Suppressor macrophage (primary cell): Measurements from ENCODE around the gene DCHS1.

ENCODE experiments used
- DNase-seq, 4 experiments: peaks; one replicate each; pipeline ENCODE4 v3.0.0-alpha.2; 2020 to 2022

The DCHS1 gene

GRCh38 chr11:6625832-6626420 is 29.7 kb downstream of the DCHS1 start:
- no peak for DNase-seq

GRCh38 chr11:6625156-6625831 is 30.3 kb downstream of the DCHS1 start:
- DNase-seq: no peak

GRCh38 chr11:6623391-6624363 is 31.9 kb downstream of the DCHS1 start:
- no peak for DNase-seq

GRCh38 chr11:6622261-6623171 is 33.1 kb downstream of the DCHS1 start:
- no peak for DNase-seq

- no peak for DNase-seq
Observed at GRCh38 chr11:6621711-6622211, 33.8 kb downstream of the DCHS1 start.

- peak; percentile 44 to 78 (median 75) for DNase-seq
Observed at GRCh38 chr11:6620636-6621035, 35.0 kb downstream of the DCHS1 start.

- peak; percentile 93 to 97 (median 96) for DNase-seq
Observed at GRCh38 chr11:6619004-6619745, 36.4 kb downstream of the DCHS1 start, which contains the start of gene TPP1. Gene TPP1, minus strand, starts transcription at chr11:6619422. Its CDS starts 22 bp downstream, at chr11:6619400.

- peak; percentile 83 to 93 (median 88) for DNase-seq
Observed at GRCh38 chr11:6618117-6619003, 37.2 kb downstream of the DCHS1 start.

GRCh38 chr11:6617315-6617781 is 38.3 kb downstream of the DCHS1 start:
- DNase-seq: peak; percentile 51 to 79 (median 60)

- no peak for DNase-seq
Observed at GRCh38 chr11:6616596-6617250, 38.9 kb downstream of the DCHS1 start.

- DNase-seq: peak in 1 of 4 experiments; percentile 9
Observed at GRCh38 chr11:6615882-6616585, 39.6 kb downstream of the DCHS1 start.

- no peak for DNase-seq
Observed at GRCh38 chr11:6615046-6615445, 40.6 kb downstream of the DCHS1 start.

- no peak for DNase-seq
Observed at GRCh38 chr11:6614446-6614845, 41.2 kb downstream of the DCHS1 start.

GRCh38 chr11:6613496-6613895 is 42.1 kb downstream of the DCHS1 start:
- no peak for DNase-seq

GRCh38 chr11:6612213-6613041 is 43.2 kb downstream of the DCHS1 start, which contains the start of gene TAF10:
Gene TAF10, minus strand, starts transcription at chr11:6612216. Its CDS starts 27 bp downstream, at chr11:6612189.
- DNase-seq: peak; percentile 98 to 99 (median 99)

GRCh38 chr11:6611963-6612212 is 43.7 kb downstream of the DCHS1 start:
- DNase-seq: no peak

- peak in 3 of 4 experiments; percentile 6 to 44 (median 27) for DNase-seq
Observed at GRCh38 chr11:6611092-6611962, 44.3 kb downstream of the DCHS1 start.
